Mesenchymal stem cell (in vitro differentiated cells and primary cell): ENCODE data around the gene DGCR8. TPM values are rescaled to one million over a fixed set of nuclear protein-coding genes. Genes with fewer than 3 reads are reported as not detected.
A peak's percentile ranks its signal among the peaks of the same experiment; 100 is the strongest.

ENCODE experiments used
- DNase-seq: peaks from one replicate; pipeline ENCODE4 v3.0.0-alpha.2; 2013
- H2AFZ ChIP-seq: one replicate; pipeline ENCODE4 v1.6.1; 2013; ENCODE audit warnings: low read depth, mild to moderate bottlenecking, control low read depth, inconsistent platforms, low read length, moderate library complexity
- H2AK5ac ChIP-seq: 2 replicates; pipeline ENCODE4 v1.6.1; 2013; ENCODE audit warnings: low read length, moderate library complexity, mild to moderate bottlenecking, inconsistent platforms; ENCODE audit not compliant: severe bottlenecking
- H2BK120ac ChIP-seq: one replicate; pipeline ENCODE4 v1.6.1; 2013; ENCODE audit warnings: low read depth, mild to moderate bottlenecking, inconsistent platforms, low read length, moderate library complexity
- H2BK12ac ChIP-seq, 2 experiments: one replicate each; pipeline ENCODE4 v1.6.1; 2013; ENCODE audit warnings: inconsistent platforms in 2 of 2, low read length in 2 of 2, mild to moderate bottlenecking in 2 of 2, moderate library complexity in 2 of 2, control low read depth in 1 of 2
- H2BK15ac ChIP-seq: one replicate; pipeline ENCODE4 v1.6.1; 2013; ENCODE audit warnings: mild to moderate bottlenecking, low read depth, inconsistent platforms; ENCODE audit not compliant: poor library complexity, severe bottlenecking
- H2BK5ac ChIP-seq: 2 replicates; pipeline ENCODE4 v1.6.1; 2013; ENCODE audit warnings: low read depth, mild to moderate bottlenecking, low read length, control low read depth, inconsistent platforms; ENCODE audit not compliant: poor library complexity, severe bottlenecking
- H3K14ac ChIP-seq, 2 experiments: one replicate each; pipeline ENCODE4 v1.6.1; 2013; ENCODE audit warnings: inconsistent platforms in 2 of 2, low read length in 2 of 2, control low read depth in 1 of 2, mild to moderate bottlenecking in 1 of 2, moderate library complexity in 1 of 2
- H3K18ac ChIP-seq, 2 experiments: one replicate each; pipeline ENCODE4 v1.6.1; 2013; ENCODE audit warnings: inconsistent platforms in 2 of 2, low read length in 2 of 2, control low read depth in 1 of 2, low read depth in 1 of 2, mild to moderate bottlenecking in 1 of 2
- H3K23ac ChIP-seq, 2 experiments: one replicate each; pipeline ENCODE4 v1.6.1; 2013; ENCODE audit warnings: inconsistent platforms in 2 of 2, low read length in 2 of 2, mild to moderate bottlenecking in 2 of 2, moderate library complexity in 2 of 2, control low read depth in 1 of 2
- H3K27ac ChIP-seq: 2 replicates; pipeline ENCODE4 v1.5.1; 2013; ENCODE audit warnings: mild to moderate bottlenecking, moderate library complexity, low read length, control low read depth, inconsistent platforms; ENCODE audit not compliant: poor library complexity, severe bottlenecking
- H3K27me3 ChIP-seq, 2 experiments: 2 replicates each; pipeline versions ENCODE4 v1.6.1 to v1.7.0; 2013; ENCODE audit warnings: low read length in 2 of 2, mild to moderate bottlenecking in 2 of 2, moderate library complexity in 2 of 2, control low read depth in 1 of 2, inconsistent platforms in 1 of 2; ENCODE audit not compliant: control insufficient read depth in 1 of 2, insufficient read depth in 1 of 2
- H3K36me3 ChIP-seq, 2 experiments: 2 replicates each; pipeline versions ENCODE4 v1.6.1 to v1.7.0; 2013; ENCODE audit warnings: low read length in 2 of 2, control low read depth in 1 of 2, inconsistent platforms in 1 of 2, low read depth in 1 of 2, mild to moderate bottlenecking in 1 of 2; ENCODE audit not compliant: insufficient read depth in 2 of 2, control insufficient read depth in 1 of 2
- H3K4ac ChIP-seq, 2 experiments: one replicate each; pipeline ENCODE4 v1.6.1; 2013; ENCODE audit warnings: inconsistent platforms in 2 of 2, low read length in 2 of 2, mild to moderate bottlenecking in 2 of 2, moderate library complexity in 2 of 2, control low read depth in 1 of 2, low read depth in 1 of 2
- H3K4me1 ChIP-seq: 2 replicates; pipeline ENCODE4 v1.6.1; 2013; ENCODE audit warnings: low read depth, low read length, control low read depth; ENCODE audit not compliant: control insufficient read depth, insufficient read depth
- H3K4me2 ChIP-seq: 2 replicates; pipeline ENCODE4 v1.6.1; 2013; ENCODE audit warnings: low read length, mild to moderate bottlenecking, inconsistent platforms; ENCODE audit not compliant: poor library complexity, severe bottlenecking
- H3K4me3 ChIP-seq, 2 experiments: 2 replicates each; pipeline versions ENCODE4 v1.5.1 to v1.7.0; 2013; ENCODE audit warnings: low read length in 2 of 2, mild to moderate bottlenecking in 2 of 2, control low read depth in 1 of 2, low read depth in 1 of 2; ENCODE audit not compliant: insufficient read depth in 1 of 2
- H3K79me1 ChIP-seq: replicated peaks from 2 replicates; pipeline ENCODE4 v1.6.1; 2013; ENCODE audit warnings: mild to moderate bottlenecking, control low read depth, low read length, inconsistent platforms; ENCODE audit not compliant: poor library complexity, severe bottlenecking
- H3K9ac ChIP-seq: 2 replicates; pipeline ENCODE4 v1.7.0; 2013; ENCODE audit warnings: mild to moderate bottlenecking, low read length, moderate library complexity
- H3K9me3 ChIP-seq: 2 replicates; pipeline ENCODE4 v1.7.0; 2013; ENCODE audit warnings: mild to moderate bottlenecking, low read length; ENCODE audit not compliant: control insufficient read depth
- H4K8ac ChIP-seq: one replicate; pipeline ENCODE4 v1.6.1; 2013; ENCODE audit warnings: inconsistent platforms, mild to moderate bottlenecking, low read length, moderate library complexity
- H4K91ac ChIP-seq: one replicate; pipeline ENCODE4 v1.6.1; 2013; ENCODE audit warnings: mild to moderate bottlenecking, low read length, inconsistent platforms
- WGBS: methylation state at CpG from one replicate; pipeline ENCODE4 v1.1.7; 2013; ENCODE audit warnings: mixed read lengths; 5-methylcytosine and 5-hydroxymethylcytosine counted together
- polyA plus RNA-seq, 2 experiments: library from polyadenylated mRNA; stranded (reverse); fragments of 200-250 nt; gene quantifications; one replicate each; pipeline ENCODE4 v1.2.3, GENCODE V29; 2013

The DGCR8 gene
- 11.9 TPM for polyA plus RNA-seq (2013, experiment 1 of 2)
- polyA plus RNA-seq (2013, experiment 2 of 2): 11.1 TPM

DNA sequence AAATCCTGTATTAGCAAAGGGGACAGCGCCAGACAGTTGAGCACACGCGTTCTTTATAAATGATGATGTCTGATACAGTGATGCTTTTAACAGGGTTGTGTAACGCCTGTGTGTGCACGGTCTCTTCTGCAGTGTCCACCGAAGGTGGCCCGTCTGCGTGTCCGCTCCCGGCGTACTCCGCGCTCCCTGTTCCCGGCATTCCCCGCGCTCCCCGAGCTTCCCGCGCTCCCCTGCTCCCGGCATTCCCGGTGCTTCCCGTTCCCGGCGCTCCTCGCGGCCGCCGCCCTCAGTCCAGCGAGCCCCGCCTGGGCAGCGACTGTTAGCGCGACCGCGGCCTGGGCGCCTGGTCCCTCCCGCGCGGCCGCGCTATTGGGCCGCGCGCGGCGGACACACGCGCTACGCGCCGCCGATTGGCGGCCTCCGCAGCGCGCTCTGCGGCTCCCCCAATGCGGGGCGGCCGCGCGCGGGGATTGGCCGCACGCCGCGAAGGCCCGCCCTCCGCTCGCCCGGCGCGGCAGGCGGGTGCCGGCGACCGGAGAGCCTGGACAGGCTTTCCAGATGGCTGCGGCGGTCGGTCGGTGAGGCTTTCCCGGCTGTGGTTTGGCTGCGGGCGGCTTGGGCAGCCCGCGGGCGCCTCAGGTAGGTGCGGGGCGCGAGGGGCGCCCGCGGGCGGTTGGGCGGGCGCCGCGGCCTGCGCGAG is at the start of gene DGCR8:
Gene DGCR8, plus strand, starts transcription at position 497 of the 700 bp plus-strand sequence. CDS start 5,723 bp downstream, outside the sequence.
- DNase-seq: peak; percentile 92
- H3K4ac ChIP-seq: peak within 1 kb of the TSS; percentile 39 to 95
- under 1% methylated on average over 89 of the region's 100 CpGs for WGBS
- peak within 1 kb of the TSS; percentile 40 to 91 for H3K18ac ChIP-seq
- peak within 1 kb of the TSS; percentile 74 to 92 for H3K4me3 ChIP-seq
- H3K27ac ChIP-seq: peak within 1 kb of the TSS; percentile 88
- no peak within 1 kb of the TSS for H2BK12ac ChIP-seq
- H2BK5ac ChIP-seq: peak within 1 kb of the TSS; percentile 87
- peak within 1 kb of the TSS; percentile 67 for H2AFZ ChIP-seq
- peak within 1 kb of the TSS; percentile 72 for H2AK5ac ChIP-seq
- no peaks in the 10 kb centered on the region for H3K27me3 ChIP-seq
- H3K4me1 ChIP-seq: peaks cover 24% of the 10 kb centered on the region
- peak within 1 kb of the TSS in 1 of 2 experiments; percentile 96 for H3K23ac ChIP-seq
- H3K79me1 ChIP-seq: no peaks in the 10 kb centered on the region
- H4K8ac ChIP-seq: peak within 1 kb of the TSS; percentile 100
- peak within 1 kb of the TSS; percentile 23 for H4K91ac ChIP-seq
- H2BK120ac ChIP-seq: peak within 1 kb of the TSS; percentile 71
- H2BK15ac ChIP-seq: peak within 1 kb of the TSS; percentile 88
- H3K4me2 ChIP-seq: peak within 1 kb of the TSS; percentile 66
- peak within 1 kb of the TSS; percentile 95 for H3K9ac ChIP-seq
- H3K14ac ChIP-seq: peak within 1 kb of the TSS in 1 of 2 experiments; percentile 95
- H3K36me3 ChIP-seq: peaks cover 4 to 12% of the 10 kb centered on the region in 2 experiments
- no peaks in the 10 kb centered on the region for H3K9me3 ChIP-seq

DNA sequence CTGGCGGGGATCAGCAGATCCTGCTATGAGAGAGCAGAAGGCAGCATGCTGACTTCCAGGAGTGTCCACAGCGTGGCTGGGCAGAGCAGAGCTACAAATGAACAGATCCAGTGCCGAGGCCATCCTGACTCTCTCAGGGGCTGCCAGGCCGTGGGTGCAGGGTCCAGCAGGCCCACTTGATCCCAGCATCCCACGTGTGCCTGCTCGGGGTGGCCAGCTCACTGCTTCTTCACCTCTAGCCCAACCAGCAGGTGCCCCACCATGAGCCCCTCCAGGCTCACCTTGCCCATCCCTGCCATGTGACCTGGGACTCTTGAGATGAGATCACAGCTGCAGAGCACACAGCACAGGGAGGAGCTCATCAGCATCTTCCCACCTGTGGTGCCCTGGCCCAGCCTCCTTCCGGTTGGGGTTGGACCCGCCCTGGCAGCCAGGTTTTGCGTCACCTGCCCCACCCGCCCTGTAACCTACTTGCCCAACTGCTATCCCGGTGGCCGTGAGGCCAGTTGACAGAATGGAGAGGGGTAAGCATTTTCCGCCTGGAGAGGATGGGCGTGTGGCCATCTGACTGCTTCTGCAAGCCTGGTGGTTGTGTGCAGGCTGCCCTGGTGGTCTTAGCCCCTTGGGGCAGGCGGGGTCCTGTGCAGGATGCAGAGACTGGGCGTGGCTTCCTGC is 48.2 kb upstream of the DGCR8 start:
- H3K36me3 ChIP-seq: peaks cover 26 to 65% of the 10 kb centered on the region in 2 experiments
- H2BK5ac ChIP-seq: no peak overlapping the region
- no peak overlapping the region for H2BK12ac ChIP-seq
- H3K27ac ChIP-seq: no peak overlapping the region
- H3K14ac ChIP-seq: no peak overlapping the region
- H2BK15ac ChIP-seq: no peak overlapping the region
- no peak overlapping the region for H4K8ac ChIP-seq
- H3K9ac ChIP-seq: no peak overlapping the region
- H3K4me3 ChIP-seq: no peak overlapping the region
- no peak overlapping the region for H3K4ac ChIP-seq
- no peak overlapping the region for H2AFZ ChIP-seq
- H3K18ac ChIP-seq: no peak overlapping the region
- no peak overlapping the region for H2BK120ac ChIP-seq
- H3K27me3 ChIP-seq: no peaks in the 10 kb centered on the region
- peaks cover 66% of the 10 kb centered on the region for H3K79me1 ChIP-seq
- no peak overlapping the region for H3K4me2 ChIP-seq
- peaks cover 17% of the 10 kb centered on the region for H3K4me1 ChIP-seq
- no peak for DNase-seq
- peaks cover 3% of the 10 kb centered on the region for H3K9me3 ChIP-seq
- H4K91ac ChIP-seq: no peak overlapping the region
- H2AK5ac ChIP-seq: no peak overlapping the region
- 93% methylated on average over 16 of the region's 16 CpGs for WGBS
- H3K23ac ChIP-seq: peak overlapping the region in 1 of 2 experiments; percentile 2

- Histone ChIP-seq H3K27ac (no peak overlapping the region), H4K91ac (no peak overlapping the region), H3K4me1 (peaks cover 17% of the 10 kb centered on the region), H3K4me2 (no peak overlapping the region), H3K14ac (no peak overlapping the region), H3K4ac (no peak overlapping the region), H2BK120ac (no peak overlapping the region), H3K27me3 (no peaks in the 10 kb centered on the region), H3K79me1 (peaks cover 65% of the 10 kb centered on the region), H3K9me3 (peaks cover 3% of the 10 kb centered on the region), H4K8ac (no peak overlapping the region), H2AFZ (no peak overlapping the region), H2AK5ac (no peak overlapping the region), H2BK12ac (no peak overlapping the region), H3K18ac (no peak overlapping the region), H3K9ac (no peak overlapping the region), H3K36me3 (peaks cover 28 to 66% of the 10 kb centered on the region in 2 experiments), H2BK5ac (no peak overlapping the region), H3K4me3 (no peak overlapping the region), H2BK15ac (no peak overlapping the region), H3K23ac (no peak overlapping the region)
- no peak for DNase-seq
- 95% methylated on average over 7 of the region's 7 CpGs for WGBS
Observed at GRCh38 chr22:20032407-20032991, 47.5 kb upstream of the DGCR8 start.
